Left ventricle myocardium inferior (tissue), 1 donor: ENCODE data around the gene MSX2. TPM values are rescaled to one million over a fixed set of nuclear protein-coding genes. Genes with fewer than 3 reads are reported as not detected.

ENCODE experiments used
- DNase-seq: peaks from one replicate; pipeline ENCODE4 v3.0.0-alpha.2; 2020
- H3K27ac ChIP-seq: fragments of 200-600 bp; replicated peaks from 2 replicates; pipeline ENCODE4 v1.8.0; 2021
- H3K27me3 ChIP-seq: fragments of 200-600 bp; 2 replicates; pipeline ENCODE4 v1.8.0; 2021; ENCODE audit warnings: low read depth
- H3K36me3 ChIP-seq: fragments of 200-600 bp; 2 replicates; pipeline ENCODE4 v1.8.0; 2021
- H3K4me1 ChIP-seq: fragments of 200-600 bp; 2 replicates; pipeline ENCODE4 v1.8.0; 2021
- H3K4me3 ChIP-seq: fragments of 200-600 bp; 2 replicates; pipeline ENCODE4 v1.8.0; 2021; ENCODE audit warnings: mild to moderate bottlenecking, moderate library complexity
- H3K9me3 ChIP-seq: fragments of 200-600 bp; replicated peaks from 2 replicates; pipeline ENCODE4 v1.8.0; 2021
- CTCF ChIP-seq: fragments of 200-600 bp; IDR thresholded peaks from 2 replicates; pipeline ENCODE4 v1.8.0; 2021; ENCODE audit warnings: antibody characterized with exemption, mild to moderate bottlenecking, borderline replicate concordance
- intact Hi-C: fragments of 100-400 bp; cut with micrococcal nuclease; formaldehyde crosslinking; loops from one replicate; pipeline ENCODE4 v1.11.0; 2022
- total RNA-seq: library from RNA; stranded (reverse); fragmentation: NEBNext Ultra II Directional; extraction: Animal tissue kit (Norgen Biotek cat#: 25700); gene quantifications from one replicate; pipeline ENCODE4 v1.2.1, GENCODE V29; 2021
- donor health status: DM: no; HTN: yes; CAD: no; lungs with severe emphysema.

The MSX2 gene
- total RNA-seq, 1 donor from 2014 or later, result 2.3 TPM

DNA sequence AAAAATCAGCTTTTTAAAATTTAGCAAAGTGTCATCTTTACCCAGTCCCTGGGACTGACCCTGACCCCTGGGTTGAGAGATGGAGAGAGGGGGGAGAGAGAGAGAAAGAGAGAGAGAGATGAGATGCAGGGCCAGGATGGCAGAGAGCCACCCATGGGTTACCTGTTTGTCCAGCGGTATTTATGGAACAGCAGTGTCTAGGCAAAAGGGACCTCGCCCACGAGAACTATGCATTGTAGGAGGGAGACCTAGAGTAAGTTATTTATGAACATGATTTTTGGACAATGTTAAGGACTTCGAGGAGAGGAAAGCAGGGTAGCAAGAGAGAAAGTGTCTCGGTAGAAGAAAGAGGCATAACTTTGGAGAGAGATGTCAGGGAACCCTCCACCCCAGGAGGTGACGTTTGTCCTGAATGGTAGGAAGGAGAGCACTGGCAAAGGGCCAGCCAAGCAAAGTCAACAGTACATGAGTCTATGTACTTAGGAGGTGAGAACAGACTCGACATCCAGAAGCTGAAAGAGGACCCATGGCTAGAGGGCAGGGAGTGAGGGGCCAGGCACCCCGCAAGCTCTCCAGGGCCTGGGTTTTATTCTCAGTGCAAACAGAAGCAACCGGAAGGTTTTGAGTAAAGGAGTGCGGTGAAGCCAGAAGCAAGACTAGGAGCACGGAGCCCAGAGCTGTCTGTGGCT is 30.5 kb upstream of the MSX2 start:
- DNase-seq, result no peak
- no peak overlapping the region for H3K4me3 ChIP-seq
- no peak for TF ChIP-seq CTCF
- H3K4me1 ChIP-seq, result no peaks in the 10 kb centered on the region
- H3K27ac ChIP-seq, result no peak overlapping the region
- no peaks in the 10 kb centered on the region for H3K36me3 ChIP-seq
- peaks cover 100% of the 10 kb centered on the region for H3K27me3 ChIP-seq
- H3K9me3 ChIP-seq, result no peaks in the 10 kb centered on the region
- intact Hi-C loops, result no loop called here

DNA sequence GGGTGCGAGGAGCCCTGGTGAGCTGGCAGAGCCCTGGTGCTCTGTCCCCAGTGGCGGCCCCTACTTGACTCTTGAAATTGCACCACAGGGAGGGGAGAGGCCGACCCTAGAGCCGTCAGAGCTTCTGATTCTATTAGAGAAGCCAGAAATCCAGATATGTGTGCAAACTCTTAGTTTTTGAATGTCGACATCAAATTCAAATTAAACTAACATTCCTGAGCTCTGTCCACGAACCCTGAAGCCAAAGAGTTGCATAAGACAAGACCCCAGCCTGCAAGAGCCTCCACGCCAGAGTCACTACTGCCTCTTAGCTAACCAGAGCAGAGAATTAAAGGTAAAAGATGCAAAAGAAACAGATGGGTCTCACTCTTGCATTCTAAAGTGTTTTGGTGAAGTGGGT is 29.8 kb upstream of the MSX2 start:
- Histone ChIP-seq H3K4me1 (no peaks in the 10 kb centered on the region), H3K4me3 (no peak overlapping the region), H3K9me3 (no peaks in the 10 kb centered on the region), H3K36me3 (no peaks in the 10 kb centered on the region), H3K27me3 (peaks cover 96% of the 10 kb centered on the region), H3K27ac (no peak overlapping the region)
- no peak for TF ChIP-seq CTCF
- intact Hi-C loops, result no loop called here
- DNase-seq, result no peak

DNA sequence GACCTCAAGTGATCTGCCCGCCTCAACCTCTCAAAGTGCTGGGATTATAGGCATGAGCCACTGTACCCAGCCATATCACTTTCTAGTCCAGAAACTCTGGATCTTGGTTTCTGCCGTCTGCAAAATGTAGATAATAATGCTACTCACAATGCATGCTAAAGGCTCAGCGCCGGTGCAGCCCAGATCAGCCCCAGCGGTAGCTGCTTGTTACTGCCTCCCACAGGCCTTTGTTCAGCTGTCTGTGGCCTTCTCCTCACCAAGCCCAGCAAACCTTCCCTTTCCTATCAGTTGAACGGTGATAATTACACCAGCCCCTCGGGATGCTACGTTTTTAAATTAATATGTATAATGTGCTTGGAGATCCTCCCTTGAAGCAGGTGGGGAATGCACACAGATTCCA is 26.2 kb upstream of the MSX2 start:
- H3K4me1 ChIP-seq, result no peaks in the 10 kb centered on the region
- no peaks in the 10 kb centered on the region for H3K9me3 ChIP-seq
- intact Hi-C loops, result no loop called here
- no peak overlapping the region for H3K4me3 ChIP-seq
- H3K36me3 ChIP-seq, result no peaks in the 10 kb centered on the region
- no peak for DNase-seq
- peaks cover 82% of the 10 kb centered on the region for H3K27me3 ChIP-seq
- H3K27ac ChIP-seq, result no peak overlapping the region
- TF ChIP-seq CTCF, result no peak

DNA sequence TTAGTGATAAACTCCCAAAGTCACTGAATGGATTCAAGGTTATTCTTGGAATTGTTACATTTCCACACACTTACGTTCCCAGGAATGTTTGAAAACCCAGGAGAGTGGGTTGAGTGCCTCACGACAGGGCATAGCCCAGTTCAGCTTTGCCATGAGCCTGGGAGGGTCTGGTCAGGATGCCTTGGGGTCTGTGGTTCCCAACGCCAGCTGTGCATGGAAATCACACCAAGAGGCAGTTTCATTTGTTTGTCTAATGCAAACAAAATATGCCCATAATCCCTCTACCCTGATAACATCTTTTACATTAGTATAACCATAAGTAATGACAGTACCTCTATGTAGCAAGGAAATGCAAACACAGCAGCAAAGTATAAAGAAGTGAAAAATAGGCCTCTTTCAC is 25.3 kb upstream of the MSX2 start:
- no peak for TF ChIP-seq CTCF
- no peak overlapping the region for H3K4me3 ChIP-seq
- intact Hi-C loops, result no loop called here
- H3K27ac ChIP-seq, result no peak overlapping the region
- H3K27me3 ChIP-seq, result peaks cover 82% of the 10 kb centered on the region
- no peaks in the 10 kb centered on the region for H3K4me1 ChIP-seq
- no peaks in the 10 kb centered on the region for H3K36me3 ChIP-seq
- H3K9me3 ChIP-seq, result no peaks in the 10 kb centered on the region
- DNase-seq, result no peak

DNA sequence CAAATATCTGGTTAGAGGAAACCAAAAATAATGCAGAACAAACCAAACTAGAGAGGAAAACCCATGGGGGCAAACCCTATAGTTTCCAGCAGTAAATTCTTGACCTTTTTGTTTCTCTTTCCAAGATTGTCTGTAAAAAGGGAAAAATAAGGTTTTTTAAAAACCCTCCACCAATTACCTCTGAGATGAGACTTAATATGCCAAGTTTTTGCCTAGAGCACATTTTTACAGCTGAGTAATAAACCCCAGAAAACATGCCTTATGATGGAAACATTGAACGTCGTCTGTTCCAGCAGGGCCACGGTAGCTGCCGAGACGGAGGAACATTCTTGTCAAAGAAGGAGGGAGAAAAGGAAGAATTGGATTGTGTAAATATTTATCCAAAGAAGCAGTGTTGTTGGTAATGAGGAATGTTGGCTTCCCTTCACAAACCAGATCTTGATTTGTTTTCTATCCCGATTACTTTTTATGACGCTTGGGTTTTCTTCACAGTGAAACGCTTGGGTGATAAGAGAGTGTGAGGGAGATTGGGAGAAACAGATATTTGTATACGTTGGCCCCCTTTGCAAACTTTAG is 17.3 kb upstream of the MSX2 start:
- no peak for TF ChIP-seq CTCF
- H3K27ac ChIP-seq, result no peak overlapping the region
- no peaks in the 10 kb centered on the region for H3K36me3 ChIP-seq
- no peak overlapping the region for H3K4me3 ChIP-seq
- H3K27me3 ChIP-seq, result peaks cover 95% of the 10 kb centered on the region
- H3K4me1 ChIP-seq, result no peaks in the 10 kb centered on the region
- no peaks in the 10 kb centered on the region for H3K9me3 ChIP-seq
- intact Hi-C loops, result no loop called here
- no peak for DNase-seq
